Iris pigment epithelial cell (primary cell): ENCODE data around the gene DTX1.

ENCODE experiments used
- DNase-seq: peaks from one replicate; pipeline ENCODE4 v3.0.0-alpha.2; 2011; ENCODE audit warnings: low read depth

The DTX1 gene

GRCh38 chr12:113095405-113095804 lies 38.9 kb downstream of the DTX1 start:
- DNase-seq = no peak

GRCh38 chr12:113096675-113097461 lies 40.3 kb downstream of the DTX1 start:
- no peak for DNase-seq

- DNase-seq = peak; percentile 16
Observed at GRCh38 chr12:113097716-113098440, 41.3 kb downstream of the DTX1 start.

- DNase-seq = peak; percentile 84
Observed at GRCh38 chr12:113098441-113099028, 42.0 kb downstream of the DTX1 start.

- no peak for DNase-seq
Observed at GRCh38 chr12:113099364-113099763, 42.8 kb downstream of the DTX1 start.

GRCh38 chr12:113099764-113100163 lies 43.2 kb downstream of the DTX1 start:
- no peak for DNase-seq

GRCh38 chr12:113101751-113102150 lies 45.2 kb downstream of the DTX1 start:
- no peak for DNase-seq

- no peak for DNase-seq
Observed at GRCh38 chr12:113102811-113103210, 46.3 kb downstream of the DTX1 start.

- no peak for DNase-seq
Observed at GRCh38 chr12:113103756-113104450, 47.4 kb downstream of the DTX1 start.

- DNase-seq = no peak
Observed at GRCh38 chr12:113104953-113105510, 48.5 kb downstream of the DTX1 start.

GRCh38 chr12:113105606-113106271 lies 49.2 kb downstream of the DTX1 start:
- DNase-seq = no peak

GRCh38 chr12:113106361-113106760 lies 49.8 kb downstream of the DTX1 start:
- DNase-seq = no peak

- DNase-seq = no peak
Observed at GRCh38 chr12:113108308-113108707, 51.8 kb downstream of the DTX1 start.

GRCh38 chr12:113109360-113109759 lies 52.8 kb downstream of the DTX1 start:
- no peak for DNase-seq

GRCh38 chr12:113109872-113110599 lies 53.5 kb downstream of the DTX1 start:
- no peak for DNase-seq

GRCh38 chr12:113111247-113111646 lies 54.7 kb downstream of the DTX1 start:
- DNase-seq = no peak

- DNase-seq = no peak
Observed at GRCh38 chr12:113112043-113112899, 55.7 kb downstream of the DTX1 start.

GRCh38 chr12:113113397-113113796 lies 56.9 kb downstream of the DTX1 start:
- no peak for DNase-seq

- no peak for DNase-seq
Observed at GRCh38 chr12:113114447-113115178, 58.1 kb downstream of the DTX1 start.
